HG03521 (cell line): Measurements from ENCODE around the gene KRTAP4-3.
"Not testable (repeated sequence)": the region's sequence is repeated elsewhere in the genome, so short reads cannot be mapped to it uniquely, and the experiment has no call there.

ENCODE experiments used
- ATAC-seq: cut with Tn5 transposase; IDR thresholded peaks from one replicate; pipeline ENCODE4 v1.9.1; 2021; ENCODE audit warnings: mild to moderate bottlenecking, moderate library complexity; ENCODE audit not compliant: unreplicated experiment

KRTAP4-3 gene

GRCh38 chr17:41168121-41168520, at the start of gene KRTAP4-3:
Gene KRTAP4-3 (minus strand): TSS chr17:41168221. CDS start chr17:41168172, 49 bp downstream.
- ATAC-seq = no peak

GRCh38 chr17:41215681-41216080, 47.7 kb upstream of the KRTAP4-3 start:
- ATAC-seq = no peak

DNA sequence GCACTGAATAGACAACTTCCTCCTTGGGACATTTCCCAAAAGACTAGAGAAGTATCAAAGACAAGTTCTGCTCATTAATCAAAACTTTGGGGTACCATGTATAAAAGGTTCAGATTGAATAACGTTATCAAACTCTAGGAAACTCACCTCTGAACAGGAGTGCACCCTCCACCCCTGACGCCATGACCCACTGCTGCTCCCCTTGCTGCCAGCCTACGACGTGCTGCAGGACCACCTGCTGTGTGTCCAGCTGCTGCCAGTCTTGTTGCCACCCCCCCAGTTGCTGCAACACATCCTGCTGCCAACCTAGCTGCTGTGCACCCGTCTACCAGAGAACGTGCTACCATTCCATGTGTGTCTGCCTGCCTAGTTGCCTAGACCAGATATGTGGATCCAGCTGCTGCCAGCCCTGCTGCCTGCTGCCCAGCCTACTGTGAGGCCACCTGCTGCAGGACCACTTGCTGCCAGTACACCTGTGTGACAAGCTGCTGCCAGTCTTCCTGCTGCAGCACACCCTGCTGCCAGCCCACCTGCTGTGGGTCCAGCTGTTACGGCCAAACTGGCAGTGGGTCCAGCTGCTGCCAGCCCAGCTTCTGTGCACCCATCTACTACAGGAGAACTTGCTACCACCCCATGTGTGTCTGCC, 44.6 kb upstream of the KRTAP4-3 start:
- ATAC-seq = no peak

DNA sequence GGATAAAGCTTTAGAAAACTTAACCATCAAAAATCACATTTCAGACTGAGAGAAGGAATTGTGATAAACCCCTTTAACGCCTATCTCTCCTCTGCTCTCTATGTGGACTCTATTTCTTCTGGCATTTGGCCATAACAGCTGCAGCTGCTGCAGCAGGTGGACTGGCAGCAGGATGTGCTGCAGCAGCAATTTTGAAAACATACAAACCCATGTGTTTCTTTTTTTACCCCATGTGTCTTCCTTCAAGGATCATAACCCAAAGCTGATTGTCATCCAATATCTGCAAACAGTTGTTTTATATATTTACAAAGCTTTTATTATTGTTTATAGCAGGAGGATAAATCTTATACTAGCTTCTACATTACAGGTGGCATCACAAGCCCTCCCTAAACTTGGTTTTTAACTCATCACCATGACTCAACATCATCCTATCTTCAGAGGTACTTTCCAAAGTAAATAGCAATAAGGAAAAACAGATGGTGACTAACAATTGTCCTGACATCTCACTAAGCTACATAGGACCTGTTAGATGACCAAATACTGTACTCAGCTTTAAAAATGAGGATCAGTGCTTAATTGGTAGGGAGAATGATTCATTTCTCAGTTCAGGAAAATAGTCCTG, 43.9 kb upstream of the KRTAP4-3 start:
- ATAC-seq = no peak

DNA sequence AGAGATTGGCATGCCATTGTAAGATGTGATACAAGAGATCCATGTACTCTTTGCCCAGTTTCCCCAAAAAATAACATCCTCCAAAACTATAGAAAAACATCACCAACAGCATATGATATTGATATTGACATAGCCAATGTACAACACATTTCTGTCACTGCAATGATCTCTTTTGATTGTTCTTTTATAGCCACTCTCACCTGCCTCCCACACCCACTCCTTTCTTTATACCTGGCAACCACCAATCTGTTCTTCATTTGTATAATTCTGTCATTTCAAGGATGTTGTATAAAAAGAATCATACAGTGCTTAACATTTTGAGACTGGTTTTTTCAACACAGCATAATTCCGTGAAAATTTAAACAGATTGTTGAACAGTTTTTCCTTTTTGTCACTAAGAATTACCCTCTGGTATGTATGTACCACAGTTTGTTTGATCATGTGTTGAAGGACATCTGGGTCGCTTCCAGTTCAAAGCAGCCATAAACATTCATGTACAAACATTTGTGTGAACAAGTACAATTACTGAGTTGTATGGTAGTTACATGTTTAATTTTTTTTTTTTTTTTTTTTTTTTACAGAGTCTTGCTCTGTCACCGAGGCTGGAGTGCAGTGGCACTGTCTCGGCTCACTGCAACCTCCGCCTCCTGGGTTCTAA, 31.5 kb upstream of the KRTAP4-3 start:
- no peak for ATAC-seq

DNA sequence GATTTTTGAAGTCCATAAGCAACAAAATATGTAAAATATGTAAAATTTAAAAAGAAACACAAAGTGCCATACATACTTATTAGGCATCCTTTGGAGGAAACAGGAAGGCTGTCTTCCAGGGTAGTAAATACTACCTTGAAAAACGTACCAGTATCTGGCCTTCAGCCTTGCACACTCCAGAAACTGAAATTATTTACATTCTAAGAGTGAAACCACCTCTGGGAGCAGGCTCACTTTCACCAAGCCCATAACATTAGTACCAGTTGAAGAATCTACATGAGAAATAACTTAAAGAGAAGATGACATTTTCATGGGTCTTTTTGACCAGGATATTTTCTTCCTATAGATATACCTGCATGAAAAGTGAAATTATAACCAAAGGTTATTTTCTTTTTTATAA, 28.0 kb upstream of the KRTAP4-3 start:
- ATAC-seq = no peak

- ATAC-seq = no peak
These were observed 22.3 kb upstream of the KRTAP4-3 start for GRCh38 chr17:41190328-41190727.

DNA sequence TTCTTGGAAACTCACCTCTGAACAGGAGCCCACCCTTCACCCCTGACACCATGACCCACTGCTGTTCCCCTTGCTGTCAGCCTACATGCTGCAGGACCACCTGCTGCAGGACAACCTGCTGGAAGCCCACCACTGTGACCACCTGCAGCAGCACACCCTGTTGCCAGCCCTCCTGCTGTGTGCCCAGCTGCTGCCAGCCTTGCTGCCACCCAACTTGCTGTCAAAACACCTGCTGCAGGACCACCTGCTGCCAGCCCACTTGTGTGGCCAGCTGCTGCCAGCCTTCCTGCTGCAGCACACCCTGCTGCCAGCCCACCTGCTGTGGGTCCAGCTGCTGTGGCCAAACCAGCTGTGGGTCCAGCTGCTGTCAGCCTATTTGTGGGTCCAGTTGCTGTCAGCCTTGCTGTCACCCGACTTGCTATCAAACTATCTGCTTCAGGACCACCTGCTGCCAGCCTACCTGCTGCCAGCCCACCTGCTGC, 21.9 kb upstream of the KRTAP4-3 start, which contains the start of gene KRTAP9-1:
KRTAP9-1 (plus strand) TSS at position 51 of the 482 bp plus-strand sequence; CDS start at position 51, 0 bp downstream.
- ATAC-seq = not testable (repeated sequence)

GRCh38 chr17:41186872-41187271, 18.9 kb upstream of the KRTAP4-3 start:
- ATAC-seq = no peak

- ATAC-seq = no peak
These were observed 17.0 kb upstream of the KRTAP4-3 start for GRCh38 chr17:41185001-41185400.

DNA sequence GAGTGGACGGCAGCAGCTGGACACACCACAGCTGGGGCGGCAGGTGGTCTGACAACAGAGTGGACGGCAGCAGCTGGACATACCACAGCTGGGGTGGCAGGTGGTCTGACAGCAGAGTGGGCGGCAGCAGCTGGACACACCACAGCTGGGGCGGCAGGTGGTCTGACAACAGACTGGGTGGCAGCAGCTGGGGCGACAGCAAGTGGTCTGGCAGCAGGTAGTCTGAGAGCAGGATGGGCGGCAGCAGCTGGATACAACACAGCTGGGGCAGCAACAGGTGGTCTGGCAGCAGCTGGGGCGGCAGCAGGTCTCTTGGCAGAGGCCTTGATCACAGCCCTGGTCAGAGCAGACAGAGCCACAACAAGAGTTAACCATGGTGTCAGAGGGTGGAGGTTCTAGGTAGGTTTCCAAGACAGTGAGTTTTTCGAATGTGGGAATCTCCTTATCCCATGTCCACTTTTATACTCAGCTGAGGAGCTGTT, 16.5 kb upstream of the KRTAP4-3 start, which contains the start of gene KRTAP4-1:
KRTAP4-1 (minus strand) TSS at position 432 of the 482 bp plus-strand sequence; CDS start at position 375, 57 bp downstream.
- no peak for ATAC-seq

GRCh38 chr17:41178843-41179616, 11.0 kb upstream of the KRTAP4-3 start:
- ATAC-seq = no peak

DNA sequence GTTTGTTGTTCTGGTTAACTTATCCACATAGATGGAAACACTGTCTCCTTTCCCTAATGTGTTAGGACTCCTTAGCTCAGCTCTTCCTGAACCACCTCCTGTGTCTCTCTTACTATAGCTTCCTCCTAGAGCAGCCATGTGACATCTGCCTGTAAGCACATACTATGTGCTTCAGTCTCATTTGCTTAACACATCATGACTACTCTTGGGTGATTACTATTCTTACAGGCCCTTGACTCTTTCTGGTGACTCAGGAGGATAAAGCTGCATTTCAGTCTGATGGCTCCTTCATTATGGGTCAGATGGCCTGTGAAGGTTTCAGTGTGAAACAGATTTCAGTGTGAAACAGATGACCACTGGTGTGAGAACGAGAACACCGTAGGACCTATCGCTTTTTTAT, 10.3 kb upstream of the KRTAP4-3 start:
- ATAC-seq = no peak

- ATAC-seq = no peak
These were observed 9.8 kb upstream of the KRTAP4-3 start, which contains the start of gene KRTAP4-2 for GRCh38 chr17:41177727-41178271. Gene KRTAP4-2 (minus strand): TSS chr17:41178221. CDS start chr17:41178164, 57 bp downstream.

DNA sequence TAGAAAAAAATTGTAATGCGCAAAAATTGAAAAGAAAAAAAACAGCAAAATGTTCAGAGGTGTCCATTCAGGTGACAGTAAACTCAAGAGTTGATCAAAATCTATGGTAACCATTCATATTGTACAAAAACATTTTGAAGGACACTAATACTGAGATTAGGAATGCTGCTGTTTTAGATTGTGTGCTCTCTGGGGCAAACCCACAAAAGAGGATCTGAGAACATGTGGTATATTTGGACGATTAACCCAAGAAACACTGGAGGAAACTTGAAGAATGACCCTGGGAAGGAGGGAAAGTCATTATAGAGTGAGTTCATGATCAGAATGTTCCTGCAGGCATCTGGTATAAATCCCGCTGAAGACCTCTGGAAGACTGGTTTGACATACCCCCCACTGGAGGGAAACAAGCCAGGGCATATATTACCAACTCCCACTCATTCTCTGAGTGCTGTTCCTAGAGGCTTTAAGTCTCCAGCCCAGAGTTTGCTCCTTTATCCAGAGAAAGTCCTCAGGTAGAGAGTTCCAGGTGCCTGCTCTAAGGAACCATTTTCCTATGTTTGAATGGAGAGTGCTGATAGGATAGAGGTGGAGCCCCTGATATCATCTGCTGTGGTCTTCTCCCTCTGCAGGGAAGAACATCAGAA, 8.8 kb upstream of the KRTAP4-3 start:
- ATAC-seq = no peak

DNA sequence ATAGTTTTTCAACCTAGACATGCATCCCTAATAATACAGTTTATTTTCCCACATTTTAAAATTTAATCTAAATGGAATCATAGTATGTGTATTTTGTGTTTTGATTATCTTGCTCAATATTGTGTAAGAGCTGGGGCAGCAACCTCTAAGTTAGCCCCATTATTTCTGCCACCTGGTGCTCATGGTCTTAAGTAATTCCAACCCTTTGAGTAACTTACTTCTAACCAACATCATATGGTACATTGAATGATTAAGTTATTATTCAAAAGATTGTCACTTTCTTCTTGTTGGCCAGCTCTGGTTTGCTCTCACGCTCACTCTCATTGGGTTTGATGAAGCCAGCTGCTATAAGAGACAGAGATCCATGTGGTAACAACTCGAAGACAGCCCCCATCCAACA, 3.9 kb upstream of the KRTAP4-3 start:
- no peak for ATAC-seq

DNA sequence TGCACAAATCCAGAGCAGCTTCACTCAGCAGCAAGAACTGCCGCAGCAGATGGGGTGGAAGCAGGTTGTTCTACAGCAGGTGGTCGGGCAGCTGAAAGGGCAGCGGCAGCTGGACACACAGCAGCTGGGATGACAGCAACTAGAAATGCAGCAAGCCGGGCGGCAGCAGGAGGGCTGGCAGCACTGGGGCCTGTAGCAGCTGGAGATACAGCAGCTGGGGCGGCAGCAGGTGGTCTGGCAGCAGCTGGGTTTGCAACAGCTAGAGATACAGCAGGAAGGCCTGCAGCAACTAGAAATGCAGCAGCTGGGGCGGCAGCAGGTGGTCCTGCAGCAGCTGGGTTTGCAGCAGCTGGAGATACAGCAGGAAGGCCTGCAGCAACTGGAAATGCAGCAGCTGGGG, 460 bp downstream of the KRTAP4-3 start:
- ATAC-seq = no peak

DNA sequence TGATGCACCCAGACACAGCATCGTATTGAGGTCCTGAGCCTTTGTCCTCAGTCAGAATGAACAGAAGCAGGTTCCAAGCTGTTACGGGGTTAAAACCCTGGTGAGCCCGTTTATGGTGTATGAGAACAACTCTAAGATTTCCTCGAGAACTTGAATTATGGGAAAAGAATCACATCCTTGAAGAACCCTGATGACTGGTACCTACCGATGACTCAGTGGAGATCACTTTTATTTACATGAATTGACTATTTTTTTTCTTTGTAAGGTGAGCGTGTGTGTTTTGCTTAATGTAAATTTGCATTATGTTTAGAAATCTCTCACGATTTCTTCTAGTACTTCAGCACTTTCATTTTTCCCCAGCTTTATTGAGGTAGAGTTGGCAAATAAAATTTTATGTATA, 4.2 kb downstream of the KRTAP4-3 start:
- no peak for ATAC-seq

DNA sequence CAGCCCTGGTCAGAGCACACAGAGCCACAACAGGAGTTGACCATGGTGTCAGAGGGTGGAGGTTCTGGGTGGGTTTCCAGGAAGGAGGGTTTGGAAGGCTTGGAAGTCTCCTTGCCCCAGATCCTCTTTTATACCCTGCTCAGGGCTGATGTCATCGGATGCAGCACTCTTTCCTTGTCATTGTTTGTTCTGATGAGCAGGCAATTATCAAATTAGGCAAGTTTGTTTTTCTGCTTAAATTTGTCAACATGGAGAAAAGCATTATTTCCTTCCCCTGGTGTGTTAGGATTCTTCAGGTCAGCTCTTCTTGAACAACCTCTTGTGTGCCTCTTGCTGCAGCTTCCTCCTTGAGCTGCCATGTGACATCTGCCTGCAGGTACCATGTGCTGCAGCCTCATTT, 7.4 kb downstream of the KRTAP4-3 start, which contains the start of gene KRTAP4-4:
KRTAP4-4 (minus strand) TSS at position 101 of the 400 bp plus-strand sequence; CDS start at position 44, 57 bp downstream.
- no peak for ATAC-seq

- not testable (repeated sequence) for ATAC-seq
These were observed 7.8 kb downstream of the KRTAP4-3 start for GRCh38 chr17:41160190-41160589.
